ENCODE results near the gene COL12A1. TPM values are rescaled to one million over a fixed set of nuclear protein-coding genes. Genes with fewer than 3 reads are reported as not detected.
A peak's percentile ranks its signal among the peaks of the same experiment; 100 is the strongest.

The COL12A1 gene
- total RNA-seq, 1 experiment from 2014 or later = 136 TPM

DNA sequence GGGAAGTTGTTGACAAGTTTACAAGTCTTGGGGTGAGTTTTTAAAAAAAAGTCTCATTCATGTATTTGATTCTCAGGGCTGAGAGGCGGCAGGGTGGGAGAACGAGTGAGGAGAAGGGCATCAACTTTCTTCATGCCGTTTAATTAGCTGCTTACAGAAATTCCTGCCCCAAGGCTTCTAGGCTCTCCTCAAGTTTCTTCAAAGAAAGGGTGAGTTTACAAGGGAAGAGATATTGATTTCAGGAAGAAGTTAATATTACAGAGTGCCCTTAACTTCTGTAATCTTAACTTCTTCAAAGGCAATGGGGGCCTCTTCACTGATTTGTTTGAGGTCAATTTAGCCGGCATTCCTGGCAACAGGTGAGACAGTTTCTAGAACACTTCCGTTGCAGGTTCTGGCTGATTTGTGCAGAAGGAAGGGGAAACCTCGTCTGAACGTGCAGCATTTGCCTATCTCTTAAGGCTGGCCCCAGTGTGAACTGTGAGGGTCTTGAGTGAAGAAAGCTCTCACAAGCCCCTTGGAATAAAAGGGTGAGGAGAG, 3.4 kb upstream of the COL12A1 start:
- CTCF ChIA-PET = interaction anchor here (0.5 to 11.0 kb wide), 98 partner anchors 7 to 1693 kb away, joined by 3 to 151 read pairs (median 4); partner anchors contain the start of gene COX7A2
- H3K4me1 Mint-ChIP-seq (ENCODE audit: insufficient read depth, unreplicated experiment) = peaks cover 22% of the 10 kb centered on the region

GRCh38 chr6:75208298-75209183, 2.7 kb upstream of the COL12A1 start:
- Mint-ChIP-seq H3K9me3 (ENCODE audit: unreplicated experiment) (no peaks in the 10 kb centered on the region), H3K4me3 (ENCODE audit: unreplicated experiment) (peak overlapping the region; percentile 15), H3K4me1 (ENCODE audit: insufficient read depth, unreplicated experiment) (peaks cover 29% of the 10 kb centered on the region), H3K36me3 (ENCODE audit: insufficient read depth, unreplicated experiment) (peaks cover 5% of the 10 kb centered on the region), H3K27ac (ENCODE audit: low read depth, unreplicated experiment) (no peak overlapping the region), H3K27me3 (ENCODE audit: insufficient read depth, unreplicated experiment) (peaks cover 8% of the 10 kb centered on the region)
- intact Hi-C loops (cut with micrococcal nuclease) = loop anchor here (1.0 to 10.0 kb wide), 7 partner anchors 310 to 1534 kb away; no protein-coding TSS in a partner anchor
- CTCF ChIA-PET = interaction anchor here (0.5 to 11.0 kb wide), 103 partner anchors 9 to 1784 kb away, joined by 3 to 151 read pairs (median 4); partner anchors contain the start of gene COX7A2
- POLR2A ChIA-PET = interaction anchor here (0.7 to 1.7 kb wide), 6 partner anchors 10 to 1373 kb away, joined by 3 to 8 read pairs (median 3); partner anchors contain the start of gene COX7A2
- TF ChIP-seq CTCF (IDR thresholded peaks at IDR 0.05; ENCODE audit: unreplicated experiment) = peak; percentile 83
- BruUV-seq (replicated peaks) = no TSS peak
- DNase-seq (ENCODE audit: unreplicated experiment) = peak; percentile 84

More for the DNA sequence above, 3.4 kb upstream of the COL12A1 start:
- H3K4me3 Mint-ChIP-seq (ENCODE audit: unreplicated experiment) = no peak overlapping the region
- peaks cover 8% of the 10 kb centered on the region for H3K27me3 Mint-ChIP-seq (ENCODE audit: insufficient read depth, unreplicated experiment)
- DNase-seq (ENCODE audit: unreplicated experiment) = no peak
- H3K36me3 Mint-ChIP-seq (ENCODE audit: insufficient read depth, unreplicated experiment) = peaks cover 5% of the 10 kb centered on the region
- H3K9me3 Mint-ChIP-seq (ENCODE audit: unreplicated experiment) = no peaks in the 10 kb centered on the region
- H3K27ac Mint-ChIP-seq (ENCODE audit: low read depth, unreplicated experiment) = no peak overlapping the region
- POLR2A ChIA-PET = interaction anchor here (0.7 to 1.7 kb wide), 7 partner anchors 9 to 1374 kb away, joined by 3 to 8 read pairs (median 3); partner anchors contain the start of gene COX7A2
- no TSS peak for BruUV-seq (replicated peaks)
- no peak for TF ChIP-seq CTCF (IDR thresholded peaks at IDR 0.05; ENCODE audit: unreplicated experiment)
- intact Hi-C loops (cut with micrococcal nuclease) = loop anchor here (1.0 to 10.0 kb wide), 7 partner anchors 310 to 1534 kb away; no protein-coding TSS in a partner anchor

DNA sequence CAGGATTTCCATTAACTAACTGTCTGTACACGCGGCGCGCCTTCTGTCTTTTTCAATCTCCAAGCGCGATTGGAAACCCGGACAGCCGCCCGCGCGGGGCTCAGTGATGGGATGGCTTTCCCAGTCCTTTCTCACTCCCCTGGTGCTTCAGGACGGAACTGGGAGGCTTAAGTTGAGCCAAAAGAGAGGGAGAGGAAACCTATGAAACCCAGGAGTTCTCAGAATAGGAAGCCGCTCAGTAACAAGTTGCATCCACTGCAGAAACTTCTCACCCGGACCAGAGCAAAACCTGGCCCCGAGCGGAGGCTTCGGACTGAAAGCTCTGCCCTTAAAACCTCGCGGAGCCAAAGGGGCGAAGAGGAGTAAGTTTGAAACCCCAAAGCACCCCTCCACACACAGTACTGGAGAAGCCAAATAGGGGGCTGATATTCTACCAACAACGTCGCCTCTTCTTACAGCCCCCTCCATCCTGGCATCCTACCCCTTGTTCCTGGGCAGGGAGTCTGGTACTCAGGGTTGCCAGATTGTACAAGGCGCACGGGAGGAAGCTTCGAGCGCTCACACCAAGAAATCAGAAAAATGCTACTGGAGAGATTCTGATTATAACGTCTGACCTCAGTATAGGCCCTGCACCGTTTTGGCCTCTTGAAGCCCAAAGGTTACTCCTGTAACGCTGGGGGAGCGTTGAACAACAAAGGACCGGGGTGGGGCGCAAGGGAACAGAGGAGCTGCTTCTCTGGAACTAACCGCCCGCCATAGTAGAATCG, 906 bp upstream of the COL12A1 start:
- H3K36me3 Mint-ChIP-seq (ENCODE audit: insufficient read depth, unreplicated experiment) = peaks cover 5% of the 10 kb centered on the region
- intact Hi-C loops (cut with micrococcal nuclease) = loop anchor here (1.0 to 10.0 kb wide), 4 partner anchors 264 to 1532 kb away; no protein-coding TSS in a partner anchor
- ChIA-PET CTCF (interaction anchor here (0.6 to 11.0 kb wide), 17 partner anchors 9 to 1281 kb away, joined by 3 to 151 read pairs (median 4); no protein-coding TSS in a partner anchor), POLR2A (interaction anchor here (0.6 to 4.2 kb wide), 6 partner anchors 12 to 1554 kb away, joined by 3 to 31 read pairs (median 3); no protein-coding TSS in a partner anchor)
- peaks cover 6% of the 10 kb centered on the region for H3K27me3 Mint-ChIP-seq (ENCODE audit: insufficient read depth, unreplicated experiment)
- no peaks in the 10 kb centered on the region for H3K9me3 Mint-ChIP-seq (ENCODE audit: unreplicated experiment)
- H3K27ac Mint-ChIP-seq (ENCODE audit: low read depth, unreplicated experiment) = peak overlapping the region; percentile 40
- H3K4me1 Mint-ChIP-seq (ENCODE audit: insufficient read depth, unreplicated experiment) = peaks cover 46% of the 10 kb centered on the region
- BruUV-seq (replicated peaks) = no TSS peak
- DNase-seq (ENCODE audit: unreplicated experiment) = no peak
- TF ChIP-seq CTCF (IDR thresholded peaks at IDR 0.05; ENCODE audit: unreplicated experiment) = no peak
- peak overlapping the region; percentile 99 for H3K4me3 Mint-ChIP-seq (ENCODE audit: unreplicated experiment)
